Brain microvascular endothelial cell (primary cell): ENCODE results near the gene MID1IP1.

Experiments used
- DNase-seq: peaks from one replicate; pipeline ENCODE4 v3.0.0-alpha.2; 2020
- H3K27ac ChIP-seq: fragments of 250-450 bp; sonication (Bioruptor Pico); 2 replicates; pipeline ENCODE4 v1.5.1; 2020; ENCODE audit warnings: mild to moderate bottlenecking, moderate library complexity
- H3K27me3 ChIP-seq: fragments of 250-450 bp; sonication (Bioruptor Pico); replicated peaks from 2 replicates; pipeline ENCODE4 v1.5.1; 2020; ENCODE audit warnings: mild to moderate bottlenecking
- H3K36me3 ChIP-seq: fragments of 250-450 bp; sonication (Bioruptor Pico); replicated peaks from 2 replicates; pipeline ENCODE4 v1.5.1; 2020; ENCODE audit warnings: mild to moderate bottlenecking
- H3K4me3 ChIP-seq: 2 replicates; pipeline ENCODE4 v1.5.1; 2011; ENCODE audit warnings: low read depth, mild to moderate bottlenecking, control low read depth, low read length, moderate library complexity
- CTCF ChIP-seq: IDR thresholded peaks from 2 replicates; pipeline ENCODE4 v1.5.1; 2011; ENCODE audit warnings: low read depth, mild to moderate bottlenecking, moderate library complexity, low read length, control low read depth, inconsistent platforms; ENCODE audit errors: missing control alignments
- in situ Hi-C: cut with HindIII; loops from 2 replicates; pipeline ENCODE4 v1.10.0; 2017; ENCODE audit warnings: low sequenced_read_pairs, low pct_ligation_motif_present

MID1IP1 gene

GRCh38 chrX:38839944-38840343 is 38.7 kb downstream of the MID1IP1 start:
- Histone ChIP-seq H3K4me3 (no peak overlapping the region), H3K27ac (no peak overlapping the region), H3K36me3 (no peaks in the 10 kb centered on the region), H3K27me3 (no peaks in the 10 kb centered on the region)
- TF ChIP-seq CTCF = no peak
- in situ Hi-C loops = no loop called here
- no peak for DNase-seq

GRCh38 chrX:38841750-38842149 is 40.5 kb downstream of the MID1IP1 start:
- Histone ChIP-seq H3K4me3 (no peak overlapping the region), H3K27ac (no peak overlapping the region), H3K27me3 (no peaks in the 10 kb centered on the region), H3K36me3 (no peaks in the 10 kb centered on the region)
- in situ Hi-C loops = no loop called here
- TF ChIP-seq CTCF = no peak
- DNase-seq = no peak

GRCh38 chrX:38845426-38845825 is 44.2 kb downstream of the MID1IP1 start:
- in situ Hi-C loops = no loop called here
- DNase-seq = no peak
- no peaks in the 10 kb centered on the region for H3K27me3 ChIP-seq
- H3K27ac ChIP-seq = no peak overlapping the region
- no peaks in the 10 kb centered on the region for H3K36me3 ChIP-seq
- no peak overlapping the region for H3K4me3 ChIP-seq
- no peak for TF ChIP-seq CTCF

GRCh38 chrX:38847206-38847902 is 46.1 kb downstream of the MID1IP1 start:
- in situ Hi-C loops = no loop called here
- no peak for DNase-seq

GRCh38 chrX:38847903-38848230 is 46.6 kb downstream of the MID1IP1 start:
- Histone ChIP-seq H3K4me3 (no peak overlapping the region), H3K36me3 (no peaks in the 10 kb centered on the region), H3K27me3 (no peaks in the 10 kb centered on the region), H3K27ac (no peak overlapping the region)
- DNase-seq = no peak
- in situ Hi-C loops = no loop called here
- no peak for TF ChIP-seq CTCF

More at GRCh38 chrX:38847206-38847902, 46.1 kb downstream of the MID1IP1 start:
- TF ChIP-seq CTCF = no peak
- no peak overlapping the region for H3K27ac ChIP-seq
- no peaks in the 10 kb centered on the region for H3K36me3 ChIP-seq
- no peak overlapping the region for H3K4me3 ChIP-seq
- H3K27me3 ChIP-seq = no peaks in the 10 kb centered on the region
